Activated T-cell treated with anti-CD3 and anti-CD28 coated beads, Interleukin-2, amount 50 U/mL, for 48 hours (primary cell): Measurements from ENCODE around the gene HMGN1.

ENCODE experiments used
- DNase-seq, 2 experiments: peaks; one replicate each; pipeline ENCODE4 v3.0.0-alpha.2; 2020

Gene HMGN1

GRCh38 chr21:39326607-39327307, 22.1 kb downstream of the HMGN1 start:
- DNase-seq: no peak

GRCh38 chr21:39325458-39325857, 23.4 kb downstream of the HMGN1 start:
- no peak for DNase-seq

GRCh38 chr21:39321424-39321823, 27.5 kb downstream of the HMGN1 start:
- no peak for DNase-seq

DNA sequence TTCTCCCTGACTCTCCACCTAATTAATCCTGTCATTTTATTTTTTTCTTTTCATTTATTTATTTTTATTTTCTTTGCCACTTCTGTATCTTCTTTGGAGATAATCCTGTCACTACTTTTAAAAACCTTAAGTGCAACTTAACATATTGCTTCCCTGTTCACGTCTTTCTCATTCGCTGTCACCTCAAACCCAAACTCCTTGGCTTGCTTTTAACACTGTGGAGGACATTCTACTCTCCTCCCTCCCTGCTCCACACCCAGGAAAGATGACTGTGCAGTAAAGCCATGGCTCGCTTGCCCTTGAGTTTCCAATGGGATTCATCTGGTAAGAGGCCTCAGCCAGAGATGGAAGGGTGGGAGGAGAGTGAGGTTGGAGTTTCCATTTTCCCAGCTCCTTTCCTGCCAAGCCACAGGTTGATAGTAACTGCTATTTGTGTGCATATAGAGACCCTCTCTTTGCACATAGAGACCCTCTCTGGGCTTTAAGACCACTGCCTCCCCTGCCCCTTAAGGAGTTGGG, 29.0 kb downstream of the HMGN1 start:
- no peak for DNase-seq

- no peak for DNase-seq
These were observed 29.6 kb downstream of the HMGN1 start for GRCh38 chr21:39319251-39319756.

DNA sequence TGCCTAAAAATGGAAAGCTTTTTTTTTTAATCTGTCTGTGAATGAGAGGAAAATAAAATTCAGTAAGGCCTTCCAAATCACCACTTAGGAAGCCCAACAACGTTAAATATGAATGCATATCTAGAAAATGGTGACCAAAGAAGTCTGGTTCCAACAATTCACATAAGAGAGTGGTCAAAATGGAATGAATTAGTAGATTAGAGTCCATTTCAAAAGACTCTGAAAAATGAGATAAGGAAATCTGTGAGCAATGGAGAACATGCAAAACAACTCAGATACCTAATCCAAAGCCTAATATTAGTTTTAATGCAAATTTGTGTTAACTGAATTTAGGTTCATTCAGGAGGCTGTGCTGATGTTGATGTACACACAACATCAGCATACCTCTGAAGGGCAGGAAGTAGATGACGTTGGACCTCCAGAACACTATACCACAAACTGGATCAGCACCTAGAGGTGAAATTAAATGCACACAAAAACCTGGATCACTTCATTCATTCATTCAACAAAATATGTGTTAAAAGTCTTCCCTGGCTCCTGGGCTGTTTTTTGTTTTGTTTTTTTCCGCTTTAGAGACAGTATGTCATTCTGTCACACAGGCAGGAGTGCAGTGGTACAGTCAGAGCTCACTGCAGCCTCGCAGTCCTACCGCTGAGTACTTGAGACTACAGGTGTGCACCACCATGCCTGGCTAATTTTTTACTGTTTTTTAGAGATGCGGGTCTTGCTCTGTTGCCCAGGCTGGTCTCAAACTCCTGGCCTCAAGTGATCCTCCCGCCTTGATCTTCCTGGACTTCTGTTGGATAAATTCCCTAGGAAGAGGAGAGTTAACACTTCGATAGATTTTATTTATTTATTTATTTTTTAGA, 30.6 kb downstream of the HMGN1 start:
- DNase-seq: no peak

GRCh38 chr21:39317134-39318090, 31.5 kb downstream of the HMGN1 start:
- no peak for DNase-seq

DNA sequence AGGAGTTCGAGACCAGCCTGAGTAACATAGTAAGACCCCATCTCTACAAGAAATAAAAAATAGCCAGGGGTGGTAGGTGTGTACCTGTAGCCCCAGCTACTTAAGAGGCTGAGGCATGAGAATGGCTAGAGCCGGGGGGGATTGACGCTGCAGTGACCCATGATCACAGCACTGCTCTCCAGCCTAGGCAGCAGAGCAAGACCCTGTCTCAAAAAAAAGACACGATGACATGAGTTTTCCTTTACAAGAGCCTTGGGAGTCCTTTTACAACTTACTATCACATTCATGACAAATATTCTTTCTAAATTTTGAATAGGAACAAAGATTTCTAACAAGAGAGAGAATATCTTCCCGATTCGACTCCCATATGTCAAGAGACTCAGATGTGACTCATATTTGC, 32.2 kb downstream of the HMGN1 start:
- DNase-seq: no peak

- no peak for DNase-seq
These were observed 33.1 kb downstream of the HMGN1 start for GRCh38 chr21:39315603-39316445.

GRCh38 chr21:39314143-39315027, 34.5 kb downstream of the HMGN1 start:
- peak; percentile 66 to 71 for DNase-seq

DNA sequence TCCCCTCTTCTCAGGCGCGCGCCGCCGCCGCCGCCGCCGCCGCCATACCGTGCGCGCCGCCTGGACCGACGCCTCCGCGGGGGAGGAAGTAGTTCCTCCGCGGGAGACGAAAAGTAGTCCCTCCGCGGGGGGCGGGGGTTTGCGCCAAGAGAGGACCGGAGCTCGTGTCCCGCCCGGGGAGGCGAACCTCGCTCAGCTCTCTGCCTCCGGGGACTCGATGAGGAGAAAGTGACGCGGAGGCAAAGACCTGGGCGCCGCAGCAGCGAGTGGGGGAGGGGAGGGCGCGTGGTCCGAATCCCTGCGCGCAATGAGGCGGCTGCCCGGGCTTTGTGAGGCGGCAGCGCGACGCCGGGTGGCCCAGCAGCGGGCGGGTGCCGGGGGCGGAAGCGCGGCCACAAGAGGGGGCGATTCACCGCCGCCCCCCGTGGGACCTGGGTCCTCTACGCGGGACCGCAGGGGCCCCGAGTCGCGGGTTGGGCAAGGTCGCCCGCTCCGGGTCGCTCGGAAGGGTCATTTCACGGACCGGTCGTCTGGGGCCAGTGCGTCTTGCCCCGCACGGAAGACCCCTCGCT, 35.2 kb downstream of the HMGN1 start, which contains the start of gene BRWD1:
BRWD1 (minus strand) TSS at position 62 of the 572 bp plus-strand sequence. CDS start 141 bp downstream, outside the sequence.
- peak; percentile 85 to 87 for DNase-seq

DNA sequence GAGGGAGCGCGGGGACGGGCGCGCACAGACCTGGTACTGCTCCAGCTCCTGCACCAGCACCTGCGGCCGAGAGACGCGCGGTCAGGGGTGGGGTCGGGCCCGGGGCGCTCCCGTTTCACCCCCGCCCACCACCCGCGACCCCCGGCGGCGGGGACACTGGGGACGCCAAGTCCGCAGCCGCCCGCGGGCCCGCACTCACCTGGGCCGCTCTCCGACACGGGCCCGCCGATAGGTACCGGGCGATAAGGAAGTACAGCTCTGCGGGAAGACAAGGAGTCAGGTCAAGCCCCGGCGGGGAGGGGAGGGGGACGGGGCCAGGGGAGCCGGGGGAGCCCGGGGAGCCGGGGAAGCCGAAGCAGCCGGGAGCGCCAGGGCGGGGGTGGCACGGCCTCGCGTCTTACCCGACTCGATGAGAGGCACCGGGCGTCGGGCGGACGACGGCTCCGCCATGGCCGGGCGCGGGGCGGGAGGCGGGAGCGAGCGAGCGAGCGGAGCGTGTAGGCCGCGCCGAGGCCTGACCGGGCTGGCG, 35.8 kb downstream of the HMGN1 start:
- no peak for DNase-seq

- DNase-seq: peak; percentile 96 to 98
These were observed 36.5 kb downstream of the HMGN1 start for GRCh38 chr21:39312112-39313041.

DNA sequence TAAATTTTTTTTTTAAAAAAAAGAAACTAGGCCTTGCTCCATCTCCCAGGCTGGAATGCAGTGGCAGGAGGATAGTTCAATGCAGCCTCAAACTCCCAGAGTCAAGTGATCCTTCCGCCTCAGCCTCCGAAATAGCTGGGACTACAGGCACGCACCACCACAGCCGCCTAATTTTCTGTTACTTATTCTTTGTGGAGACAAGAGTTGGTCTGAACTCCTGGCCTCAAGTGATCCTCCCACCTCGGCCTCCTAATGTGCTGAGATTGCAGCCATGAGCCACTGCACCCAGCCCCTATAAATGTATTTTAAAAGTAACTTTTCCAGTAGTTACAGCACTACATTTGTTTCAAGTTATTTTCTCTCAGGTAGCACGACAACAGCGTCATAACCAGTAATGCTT, 37.7 kb downstream of the HMGN1 start:
- no peak for DNase-seq

DNA sequence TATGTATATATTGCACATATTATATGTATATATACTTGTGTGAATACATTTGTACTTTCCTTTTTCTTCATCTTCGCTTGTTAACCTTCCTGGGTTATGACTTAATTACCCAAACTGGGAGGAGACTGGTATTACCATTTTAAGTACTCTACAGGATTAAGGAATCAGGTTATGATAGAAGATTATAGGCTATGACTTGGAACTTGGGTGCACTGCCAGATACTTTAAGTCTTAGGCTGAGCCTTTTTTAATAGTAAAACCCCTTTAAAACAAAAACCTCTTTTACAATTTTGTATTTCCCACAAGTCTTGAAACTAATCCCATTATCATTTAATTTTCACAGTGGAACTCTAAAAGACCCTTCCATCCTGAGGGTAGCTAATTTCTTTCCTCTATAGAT, 41.4 kb downstream of the HMGN1 start:
- no peak for DNase-seq

GRCh38 chr21:39300587-39300986, 48.3 kb downstream of the HMGN1 start:
- DNase-seq: no peak

DNA sequence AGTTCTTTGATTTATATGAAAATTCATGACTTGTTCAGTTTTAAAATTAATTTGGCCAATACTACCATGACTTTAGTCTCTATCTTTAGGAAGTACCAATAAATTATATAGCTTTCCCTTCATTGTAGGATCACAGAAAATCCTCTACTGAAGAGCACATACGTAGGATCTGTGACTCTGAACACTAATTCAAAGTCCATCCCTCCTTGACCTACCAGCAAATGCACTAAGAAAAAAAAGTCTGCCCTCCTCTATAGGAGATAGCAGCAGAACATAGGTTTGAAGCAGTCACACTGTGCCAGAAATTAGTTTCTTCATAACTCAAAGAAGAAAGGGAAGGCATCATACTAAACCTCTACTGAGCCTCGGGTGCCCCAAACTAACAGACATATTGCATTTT, 52.0 kb downstream of the HMGN1 start:
- DNase-seq: no peak
